ENCODE results near the gene RIN3. TPM values are rescaled to one million over a fixed set of nuclear protein-coding genes. Genes with fewer than 3 reads are reported as not detected.

The RIN3 gene
- total RNA-seq, 1 donor from 2014 or later = 0.76 TPM

DNA sequence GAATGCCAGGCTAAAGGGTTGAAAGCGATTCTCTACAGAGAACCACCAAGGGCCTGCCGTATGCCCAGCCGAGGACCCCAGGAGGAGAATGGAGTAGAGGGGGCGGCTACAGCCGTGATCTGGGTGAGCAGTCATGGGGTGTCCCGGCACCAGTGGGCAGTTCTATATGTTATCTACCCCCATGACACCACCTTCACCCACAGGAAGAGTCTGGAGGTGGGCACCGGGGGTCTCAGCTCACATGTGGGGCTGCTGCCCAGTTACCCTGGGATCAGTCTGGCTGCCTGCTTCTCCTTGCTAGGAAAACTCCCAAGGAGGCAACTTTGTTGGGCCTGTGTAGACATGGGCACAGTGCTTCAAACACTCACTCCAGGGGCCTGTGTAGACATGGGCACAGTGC lies 135.5 kb downstream of the RIN3 start:
- Mint-ChIP-seq H3K9me3 (ENCODE audit: unreplicated experiment) (peaks cover 2% of the 10 kb centered on the region), H3K4me3 (ENCODE audit: unreplicated experiment) (no peak overlapping the region), H3K27ac (ENCODE audit: unreplicated experiment) (no peak overlapping the region), H3K4me1 (ENCODE audit: low read depth, unreplicated experiment) (no peaks in the 10 kb centered on the region), H3K27me3 (ENCODE audit: unreplicated experiment) (no peaks in the 10 kb centered on the region), H3K36me3 (ENCODE audit: unreplicated experiment) (peaks cover 6% of the 10 kb centered on the region)
- TF ChIP-seq, protein P1, sequence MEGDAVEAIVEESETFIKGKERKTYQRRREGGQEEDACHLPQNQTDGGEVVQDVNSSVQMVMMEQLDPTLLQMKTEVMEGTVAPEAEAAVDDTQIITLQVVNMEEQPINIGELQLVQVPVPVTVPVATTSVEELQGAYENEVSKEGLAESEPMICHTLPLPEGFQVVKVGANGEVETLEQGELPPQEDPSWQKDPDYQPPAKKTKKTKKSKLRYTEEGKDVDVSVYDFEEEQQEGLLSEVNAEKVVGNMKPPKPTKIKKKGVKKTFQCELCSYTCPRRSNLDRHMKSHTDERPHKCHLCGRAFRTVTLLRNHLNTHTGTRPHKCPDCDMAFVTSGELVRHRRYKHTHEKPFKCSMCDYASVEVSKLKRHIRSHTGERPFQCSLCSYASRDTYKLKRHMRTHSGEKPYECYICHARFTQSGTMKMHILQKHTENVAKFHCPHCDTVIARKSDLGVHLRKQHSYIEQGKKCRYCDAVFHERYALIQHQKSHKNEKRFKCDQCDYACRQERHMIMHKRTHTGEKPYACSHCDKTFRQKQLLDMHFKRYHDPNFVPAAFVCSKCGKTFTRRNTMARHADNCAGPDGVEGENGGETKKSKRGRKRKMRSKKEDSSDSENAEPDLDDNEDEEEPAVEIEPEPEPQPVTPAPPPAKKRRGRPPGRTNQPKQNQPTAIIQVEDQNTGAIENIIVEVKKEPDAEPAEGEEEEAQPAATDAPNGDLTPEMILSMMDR (IDR thresholded peaks at IDR 0.05; ENCODE audit: partially characterized antibody, unreplicated experiment) = no peak
- no peak for DNase-seq

DNA sequence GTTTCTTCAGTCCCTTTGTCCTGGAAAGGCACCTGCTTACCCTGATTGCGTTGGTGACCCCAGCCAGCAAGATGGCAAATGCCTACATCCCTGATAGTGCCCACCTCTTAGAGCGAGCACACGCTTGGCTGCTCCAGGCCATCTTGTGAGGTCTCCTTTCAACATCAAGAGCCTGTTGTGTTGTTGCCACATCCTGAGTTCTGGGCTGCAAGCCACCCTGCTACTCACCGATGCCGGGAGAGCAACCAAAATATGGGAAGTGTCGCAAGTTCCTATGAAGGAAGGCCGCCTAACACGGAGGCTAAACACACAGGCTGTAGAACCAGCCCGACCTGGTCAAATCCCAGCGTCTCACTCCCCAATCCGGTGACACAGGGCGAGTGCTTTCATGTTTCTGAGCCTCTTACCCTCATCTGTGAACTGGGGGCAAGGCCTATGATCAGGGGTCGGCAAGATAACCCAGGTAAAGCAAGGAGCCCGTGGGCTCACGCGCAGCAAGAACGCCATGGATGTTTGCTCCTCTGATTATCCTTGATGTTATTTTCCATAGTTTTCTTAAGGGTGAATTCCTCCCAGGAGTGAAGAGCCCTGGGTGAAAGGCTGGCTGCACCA lies 136.5 kb downstream of the RIN3 start:
- no peak for DNase-seq
- TF ChIP-seq, protein P1 (IDR thresholded peaks at IDR 0.05; ENCODE audit: partially characterized antibody, unreplicated experiment) = no peak
- H3K9me3 Mint-ChIP-seq (ENCODE audit: unreplicated experiment) = peaks cover 2% of the 10 kb centered on the region
- H3K36me3 Mint-ChIP-seq (ENCODE audit: unreplicated experiment) = peaks cover 5% of the 10 kb centered on the region
- H3K4me3 Mint-ChIP-seq (ENCODE audit: unreplicated experiment) = no peak overlapping the region
- H3K27me3 Mint-ChIP-seq (ENCODE audit: unreplicated experiment) = no peaks in the 10 kb centered on the region
- no peak overlapping the region for H3K27ac Mint-ChIP-seq (ENCODE audit: unreplicated experiment)
- no peaks in the 10 kb centered on the region for H3K4me1 Mint-ChIP-seq (ENCODE audit: low read depth, unreplicated experiment)

DNA sequence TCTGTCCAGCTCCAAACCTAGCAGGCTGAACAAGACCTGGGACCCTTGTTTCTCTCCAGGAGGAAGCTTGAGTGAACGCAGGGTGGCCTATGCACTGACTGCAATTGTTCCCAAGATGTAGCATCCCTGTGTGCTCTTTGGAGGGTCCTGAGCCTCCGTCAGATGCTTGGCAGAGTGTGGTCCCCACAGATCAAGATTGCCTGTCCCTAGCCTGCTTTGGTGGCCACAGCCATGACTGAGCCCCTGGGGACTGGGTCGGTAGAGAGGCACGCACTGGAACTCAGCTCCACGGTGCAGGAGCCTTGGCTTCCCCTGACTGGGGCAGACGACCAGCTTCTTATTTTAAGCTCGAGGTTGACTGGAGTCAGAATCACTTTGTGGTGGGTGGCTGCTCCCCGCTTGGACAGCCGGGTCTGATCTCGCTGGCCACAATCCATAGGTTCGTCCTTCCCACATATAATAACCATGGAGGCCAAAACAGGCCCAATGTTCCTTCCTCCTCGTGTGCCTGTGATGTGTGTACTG lies 137.1 kb downstream of the RIN3 start:
- H3K27ac Mint-ChIP-seq (ENCODE audit: unreplicated experiment) = no peak overlapping the region
- H3K4me1 Mint-ChIP-seq (ENCODE audit: low read depth, unreplicated experiment) = no peaks in the 10 kb centered on the region
- peaks cover 3% of the 10 kb centered on the region for H3K27me3 Mint-ChIP-seq (ENCODE audit: unreplicated experiment)
- TF ChIP-seq, protein P1 (IDR thresholded peaks at IDR 0.05; ENCODE audit: partially characterized antibody, unreplicated experiment) = no peak
- H3K4me3 Mint-ChIP-seq (ENCODE audit: unreplicated experiment) = no peak overlapping the region
- no peak for DNase-seq
- peaks cover 2% of the 10 kb centered on the region for H3K9me3 Mint-ChIP-seq (ENCODE audit: unreplicated experiment)
- H3K36me3 Mint-ChIP-seq (ENCODE audit: unreplicated experiment) = no peaks in the 10 kb centered on the region

DNA sequence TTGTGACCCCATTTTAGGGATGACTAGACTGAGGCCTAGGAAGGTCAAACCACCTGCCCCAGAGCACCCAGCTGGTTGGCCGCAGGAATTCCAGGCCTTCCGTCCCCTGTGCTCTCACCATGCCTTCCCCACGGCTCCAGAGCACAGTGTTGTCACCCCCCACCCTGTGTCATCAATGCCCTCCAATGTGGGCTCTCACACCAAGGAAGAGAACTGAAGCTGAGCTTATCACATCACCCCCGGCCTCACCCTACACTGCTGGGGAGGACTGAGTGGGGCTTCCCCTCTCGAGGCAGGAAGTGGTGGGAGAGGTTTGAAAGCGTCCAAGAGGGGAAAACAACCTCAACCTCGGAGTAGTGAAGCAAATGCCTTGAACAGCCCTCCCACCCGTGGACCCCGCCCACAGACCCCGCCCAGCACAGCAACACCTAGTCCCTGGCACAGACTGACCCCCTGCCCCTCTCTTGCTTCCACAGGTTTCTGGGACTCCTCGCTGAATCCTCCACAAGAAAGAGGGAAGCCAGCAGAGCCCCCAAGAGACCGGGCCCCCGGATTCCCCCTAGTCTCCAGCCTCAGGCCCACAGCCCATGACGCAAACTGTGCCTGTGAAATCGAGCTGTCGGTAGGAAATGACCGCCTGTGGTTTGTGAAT lies 137.7 kb downstream of the RIN3 start:
- Mint-ChIP-seq H3K9me3 (ENCODE audit: unreplicated experiment) (peaks cover 2% of the 10 kb centered on the region), H3K27me3 (ENCODE audit: unreplicated experiment) (peaks cover 5% of the 10 kb centered on the region), H3K27ac (ENCODE audit: unreplicated experiment) (no peak overlapping the region), H3K4me1 (ENCODE audit: low read depth, unreplicated experiment) (no peaks in the 10 kb centered on the region), H3K36me3 (ENCODE audit: unreplicated experiment) (no peaks in the 10 kb centered on the region), H3K4me3 (ENCODE audit: unreplicated experiment) (no peak overlapping the region)
- DNase-seq = no peak
- TF ChIP-seq, protein P1 (IDR thresholded peaks at IDR 0.05; ENCODE audit: partially characterized antibody, unreplicated experiment) = no peak

DNA sequence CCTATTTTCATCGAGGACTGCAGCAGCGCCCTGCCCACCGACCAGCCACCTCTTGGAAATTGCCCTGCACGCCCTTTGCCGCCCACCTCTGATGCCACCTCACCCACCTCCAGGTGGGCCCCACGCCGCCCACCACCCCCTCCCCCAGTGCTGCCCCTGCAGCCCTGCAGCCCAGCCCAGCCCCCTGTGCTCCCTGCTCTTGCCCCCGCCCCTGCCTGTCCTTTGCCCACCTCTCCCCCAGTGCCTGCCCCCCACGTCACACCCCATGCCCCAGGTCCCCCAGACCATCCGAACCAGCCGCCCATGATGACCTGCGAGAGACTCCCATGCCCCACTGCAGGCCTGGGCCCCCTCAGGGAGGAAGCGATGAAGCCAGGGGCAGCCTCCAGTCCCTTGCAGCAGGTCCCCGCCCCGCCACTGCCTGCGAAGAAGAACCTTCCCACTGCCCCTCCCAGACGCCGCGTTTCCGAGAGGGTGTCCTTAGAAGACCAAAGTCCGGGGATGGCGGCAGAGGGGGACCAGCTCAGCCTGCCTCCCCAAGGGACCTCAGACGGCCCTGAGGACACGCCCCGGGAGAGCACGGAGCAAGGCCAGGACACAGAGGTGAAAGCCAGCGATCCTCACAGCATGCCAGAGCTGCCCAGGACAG lies 138.3 kb downstream of the RIN3 start:
- no peak for DNase-seq
- Mint-ChIP-seq H3K27me3 (ENCODE audit: unreplicated experiment) (peaks cover 5% of the 10 kb centered on the region), H3K27ac (ENCODE audit: unreplicated experiment) (no peak overlapping the region)

More for the DNA sequence above, 138.3 kb downstream of the RIN3 start:
- Mint-ChIP-seq H3K9me3 (ENCODE audit: unreplicated experiment) (peaks cover 2% of the 10 kb centered on the region), H3K36me3 (ENCODE audit: unreplicated experiment) (no peaks in the 10 kb centered on the region), H3K4me3 (ENCODE audit: unreplicated experiment) (no peak overlapping the region), H3K4me1 (ENCODE audit: low read depth, unreplicated experiment) (no peaks in the 10 kb centered on the region)
- TF ChIP-seq, protein P1 (IDR thresholded peaks at IDR 0.05; ENCODE audit: partially characterized antibody, unreplicated experiment) = no peak
